ENCODE measurements around the gene MAGEA8. TPM values are rescaled to one million over a fixed set of nuclear protein-coding genes. Genes with fewer than 3 reads are reported as not detected.

Gene MAGEA8
- total and polyA plus RNA-seq, 2 experiments from 2014 or later: not detected

GRCh38 chrX:149853925-149854324 is 27.1 kb upstream of the MAGEA8 start:
- no peaks in the 10 kb centered on the region for H3K79me2 ChIP-seq (replicated peaks; ENCODE audit: insufficient read depth)
- Mint-ChIP-seq H3K27me3 (ENCODE audit: insufficient read depth, low read depth, poor library complexity) (no peaks in the 10 kb centered on the region), H3K27ac (no peak overlapping the region), H3K36me3 (ENCODE audit: low read depth) (peaks cover 4% of the 10 kb centered on the region; the same call in 1 of the 3 replicates), H3K9me3 (peaks cover 5% of the 10 kb centered on the region; the same call in 2 of the 3 replicates), H3K4me3 (no peak overlapping the region), H3K4me1 (peaks cover 19% of the 10 kb centered on the region)
- H3F3A ChIP-seq (replicated peaks; ENCODE audit: low read depth): no peaks in the 10 kb centered on the region
- no peak overlapping the region for H2AFZ ChIP-seq
- TF ChIP-seq POLR2AphosphoS5 (IDR thresholded peaks at IDR 0.05; ENCODE audit: low read depth) (no peak), ZNF331 (CRISPR knock-in tag; IDR thresholded peaks at IDR 0.05; ENCODE audit: low read depth) (no peak), NANOG (IDR thresholded peaks at IDR 0.05; ENCODE audit: borderline replicate concordance) (no peak), STAT1 (IDR thresholded peaks at IDR 0.05; ENCODE audit: unreplicated experiment) (no peak), ETS1 (IDR thresholded peaks at IDR 0.05) (no peak), EZH2phosphoT487 (IDR thresholded peaks at IDR 0.05; ENCODE audit: unreplicated experiment) (no peak), EZH2 (IDR thresholded peaks at IDR 0.05; ENCODE audit: low read depth, unreplicated experiment) (no peak), CTCF (conservative IDR thresholded peaks at IDR 0.05; ENCODE audit: low read depth in 2 of 2) (no peak), ZNF462 (CRISPR knock-in tag; IDR thresholded peaks at IDR 0.05) (no peak), JUNB (IDR thresholded peaks at IDR 0.05; ENCODE audit: unreplicated experiment) (no peak), CREB1 (CRISPR knock-in tag; IDR thresholded peaks at IDR 0.05; ENCODE audit: low read depth) (no peak), ZNF114 (CRISPR knock-in tag; IDR thresholded peaks at IDR 0.05) (no peak), REST (IDR thresholded peaks at IDR 0.05; ENCODE audit: unreplicated experiment) (no peak)
- H3K27me3 ChIP-seq (ENCODE audit: insufficient read depth): no peaks in the 10 kb centered on the region
- no peaks in the 10 kb centered on the region for H4K20me1 ChIP-seq (replicated peaks; ENCODE audit: insufficient read depth)
- ATAC-seq: no peak
- H3K4me2 ChIP-seq: no peak overlapping the region; the same call in 1 of the 2 replicates
- DNase-seq (ENCODE audit: low spot score): no peak
- no peak overlapping the region for H3K27ac ChIP-seq (ENCODE audit: low read depth)
- H3K4me3 ChIP-seq: peak overlapping the region; percentile 31
- no peaks in the 10 kb centered on the region; the same call in 1 of the 2 replicates for H3K36me3 ChIP-seq (ENCODE audit: insufficient read depth)
- H3K9me2 ChIP-seq (ENCODE audit: insufficient read depth): no peaks in the 10 kb centered on the region
- H3K4me1 ChIP-seq (ENCODE audit: insufficient read depth): peaks cover 12% of the 10 kb centered on the region; the same call in 1 of the 2 replicates

All from GM23338 (cell line).